Tongue (tissue), 2 donors: Measurements from ENCODE around the gene BCDIN3D. TPM values are rescaled to one million over a fixed set of nuclear protein-coding genes. Genes with fewer than 3 reads are reported as not detected.
"Not testable (repeated sequence)": the region's sequence is repeated elsewhere in the genome, so short reads cannot be mapped to it uniquely, and the experiment has no call there.

Experiments used
- DNase-seq: peaks from one replicate; pipeline ENCODE4 v3.0.0-alpha.2; 2015
- total RNA-seq: library from RNA; depleted of rRNA; stranded (reverse); fragments of >200 nt; gene quantifications from one replicate; pipeline ENCODE4 v1.2.3, GENCODE V29; 2014

The BCDIN3D gene
- total RNA-seq, 1 donor from 2014 or later: 3.6 TPM

DNA sequence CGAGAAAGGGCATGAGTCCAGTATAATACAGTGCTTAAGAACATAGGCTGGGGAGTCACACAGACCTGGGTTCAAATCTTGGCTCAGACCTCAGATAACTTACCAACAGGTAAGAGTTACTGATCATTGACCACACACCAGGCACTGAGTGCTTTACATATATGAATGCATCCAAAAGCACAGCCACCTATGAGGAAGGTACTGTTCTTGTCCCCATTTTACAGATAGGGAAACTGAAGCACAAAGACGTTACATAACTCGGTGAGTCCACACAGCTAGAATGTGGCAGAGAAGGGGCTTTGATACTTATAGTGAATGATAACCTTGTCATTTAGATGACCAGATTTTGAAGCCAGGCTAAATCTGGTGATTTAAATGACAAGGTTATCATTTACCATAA is 33.2 kb upstream of the BCDIN3D start:
- no peak for DNase-seq

GRCh38 chr12:49875115-49875720 is 32.3 kb upstream of the BCDIN3D start:
- DNase-seq: no peak

DNA sequence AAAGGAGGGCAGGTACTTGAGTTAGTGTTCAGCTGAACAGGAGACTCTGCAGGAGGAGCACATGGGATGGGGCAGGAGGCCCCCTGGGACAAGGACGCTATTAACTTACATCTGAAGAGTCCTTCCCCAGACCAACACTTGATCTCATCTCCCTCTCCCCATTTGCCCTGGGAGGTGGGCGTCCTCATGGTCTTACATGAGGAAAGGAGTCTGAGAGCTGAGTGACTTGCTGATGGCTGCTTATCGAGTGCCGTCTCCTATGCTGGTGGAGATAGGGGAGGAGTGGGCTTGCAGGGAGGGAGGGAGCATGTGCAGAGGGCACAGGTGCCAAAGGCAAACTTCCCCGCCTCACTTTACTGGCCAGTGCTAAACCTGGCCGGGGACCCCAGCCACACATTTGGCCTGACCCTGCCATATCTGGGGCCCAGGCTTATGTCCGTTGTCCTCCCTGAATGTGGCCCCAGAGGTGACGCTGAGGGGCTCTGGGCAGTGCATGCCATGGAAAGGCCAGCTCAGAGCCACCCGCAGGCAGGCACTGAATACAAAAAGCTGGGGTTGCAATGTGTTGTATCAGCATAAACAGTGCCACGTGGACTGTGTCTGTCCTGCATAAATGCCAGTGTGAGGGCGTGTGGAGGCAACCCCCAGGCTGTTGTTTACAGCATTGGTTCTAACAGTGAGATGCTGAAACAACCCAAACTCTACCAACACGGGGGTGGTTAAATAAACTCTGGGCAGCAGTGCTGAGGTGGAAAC is 31.4 kb upstream of the BCDIN3D start:
- no peak for DNase-seq

DNA sequence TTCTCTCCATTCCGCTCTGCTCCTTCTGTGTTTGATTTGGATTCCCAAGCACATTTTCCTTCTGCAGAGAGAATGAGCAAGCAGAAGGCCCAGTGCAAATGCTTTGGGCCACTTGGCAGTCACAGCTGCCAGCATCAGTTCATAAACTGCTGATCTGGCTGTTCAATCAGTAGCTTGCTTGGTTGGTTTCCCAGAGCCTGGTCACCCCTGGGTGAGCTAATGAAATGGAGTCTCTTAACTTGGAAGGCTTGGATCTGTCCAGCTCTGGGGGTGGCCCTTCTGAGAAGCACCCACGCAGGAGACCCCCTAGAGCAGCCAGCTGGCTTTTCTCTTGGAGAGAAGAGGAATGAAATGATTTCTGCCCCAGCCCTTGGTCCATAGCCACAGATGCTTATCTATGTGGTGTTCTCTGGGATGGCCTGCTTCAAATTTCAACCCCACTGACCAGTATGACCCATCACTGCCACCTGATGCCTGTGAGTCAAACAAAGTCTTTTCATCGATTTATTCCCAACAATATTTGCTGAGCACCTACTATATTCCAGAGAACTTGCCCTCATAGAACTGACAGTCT is 30.5 kb upstream of the BCDIN3D start:
- no peak for DNase-seq

GRCh38 chr12:49872781-49873181 is 29.9 kb upstream of the BCDIN3D start:
- no peak for DNase-seq

- DNase-seq: no peak
These were observed 29.5 kb upstream of the BCDIN3D start for GRCh38 chr12:49872381-49872780.

- DNase-seq: peak; percentile 67
These were observed 28.9 kb upstream of the BCDIN3D start for GRCh38 chr12:49871811-49872251.

DNA sequence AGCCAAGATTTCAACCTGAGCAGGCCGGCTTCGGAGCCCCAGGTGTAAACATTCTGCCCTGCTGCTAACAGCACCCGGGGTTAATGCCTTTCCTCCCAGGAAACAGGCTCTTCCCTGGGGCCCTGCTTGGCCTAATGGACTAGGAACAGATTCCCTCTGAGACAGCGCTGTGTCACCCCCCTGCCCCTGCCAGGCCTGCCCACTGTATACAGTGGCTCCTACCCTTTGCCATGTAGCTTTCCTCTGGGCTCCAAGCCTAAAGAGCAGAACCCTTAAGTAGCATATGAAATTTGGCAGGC is 28.3 kb upstream of the BCDIN3D start:
- DNase-seq: no peak

- no peak for DNase-seq
These were observed 27.8 kb upstream of the BCDIN3D start for GRCh38 chr12:49870501-49871262.

GRCh38 chr12:49869816-49870500 is 27.1 kb upstream of the BCDIN3D start:
- no peak for DNase-seq

DNA sequence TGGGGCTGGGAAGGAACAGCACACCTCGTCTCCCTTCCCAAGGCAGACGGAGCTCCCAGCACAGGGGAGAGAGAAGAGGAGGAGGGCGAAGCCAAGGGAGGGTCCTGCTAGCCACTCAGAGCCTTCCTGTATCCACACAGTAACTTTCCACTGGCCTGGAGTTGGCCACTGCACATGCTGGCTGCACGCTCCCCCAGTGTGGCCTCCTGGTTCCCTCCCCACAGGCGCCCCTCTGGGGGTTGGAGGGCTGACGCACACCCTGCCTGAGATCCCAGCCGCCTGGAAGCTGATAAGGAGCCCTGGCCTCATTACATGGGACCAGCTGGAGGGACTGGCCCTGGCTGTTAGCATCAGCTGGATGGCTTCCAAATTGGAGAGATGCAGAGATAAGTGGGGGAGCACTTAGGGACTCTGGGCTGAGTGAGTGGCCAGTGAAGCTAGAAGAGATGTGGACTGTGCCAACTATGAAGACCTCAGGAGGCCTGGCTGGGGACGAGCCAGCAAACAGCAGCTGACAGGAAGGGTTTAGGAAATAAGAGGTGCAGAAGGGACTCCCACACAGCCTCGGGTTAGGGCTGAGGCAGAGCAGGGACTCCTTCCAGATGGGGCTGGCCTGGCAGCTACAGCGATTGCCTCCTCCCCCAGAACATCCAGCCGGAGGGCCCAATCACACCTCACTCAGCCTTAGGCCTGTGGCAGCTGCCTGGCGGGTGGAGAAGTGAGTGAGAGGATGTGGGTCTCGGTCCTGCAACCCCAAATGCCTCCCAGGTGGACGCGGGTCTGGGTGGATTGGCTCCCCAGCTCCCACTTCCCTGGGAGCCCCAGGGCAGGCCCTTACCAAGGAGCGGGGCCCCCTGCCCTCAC is 26.3 kb upstream of the BCDIN3D start:
- DNase-seq: peak; percentile 97

- DNase-seq: no peak
These were observed 25.5 kb upstream of the BCDIN3D start for GRCh38 chr12:49868449-49868848.

- DNase-seq: peak; percentile 45
These were observed 24.9 kb upstream of the BCDIN3D start for GRCh38 chr12:49867570-49868341.

DNA sequence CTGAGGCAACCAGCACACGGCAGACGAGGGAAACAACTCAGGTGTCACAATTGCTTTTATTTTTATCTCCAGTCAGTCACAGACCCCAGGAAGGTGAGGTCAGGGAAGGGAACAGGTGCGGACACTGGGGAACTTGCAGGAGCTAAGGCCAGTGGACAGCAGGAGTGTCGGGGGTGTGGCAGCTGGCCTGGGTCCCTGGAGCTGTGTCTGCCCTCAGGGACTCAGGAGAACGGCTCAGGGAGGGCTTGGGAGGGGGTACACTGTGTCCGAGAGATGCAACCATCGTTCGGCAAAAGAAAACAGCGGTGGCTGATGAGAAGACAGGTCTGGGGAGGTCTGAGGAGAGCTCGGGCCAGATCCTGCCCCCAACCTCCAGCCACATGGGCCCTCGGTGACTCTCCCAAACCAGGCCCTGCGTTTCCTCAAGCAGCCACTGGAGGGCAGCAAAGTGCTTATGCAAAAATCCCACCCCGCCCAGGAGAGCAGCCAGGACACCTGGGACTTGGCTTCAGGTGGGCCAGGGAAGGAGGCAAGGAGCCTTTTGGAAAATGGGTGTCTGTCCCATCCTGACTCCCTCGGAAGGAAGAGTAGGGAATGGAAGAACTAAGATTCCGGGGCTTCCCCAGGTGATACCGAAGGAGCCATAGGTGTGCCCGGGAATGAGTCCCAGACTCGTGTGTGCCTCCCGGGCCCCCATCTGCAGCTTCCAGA is 24.1 kb upstream of the BCDIN3D start:
- DNase-seq: peak; percentile 90

DNA sequence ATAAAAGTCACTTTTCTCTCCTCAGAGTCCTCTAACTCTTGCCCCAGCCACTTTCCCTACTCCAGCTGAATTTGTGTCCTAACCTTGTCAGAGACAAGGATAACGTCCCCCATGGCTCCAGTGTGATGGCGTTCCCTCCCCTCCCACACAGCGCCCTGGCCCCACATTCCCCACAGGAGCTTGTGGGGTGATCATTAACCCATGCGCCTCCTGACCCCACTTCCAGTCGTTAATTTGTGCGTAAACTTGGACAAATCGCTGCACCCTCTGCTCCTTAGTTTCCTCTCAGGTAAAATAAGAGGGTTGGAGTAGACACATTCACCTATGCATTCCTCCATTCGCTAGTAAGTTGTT is 22.9 kb upstream of the BCDIN3D start:
- no peak for DNase-seq

DNA sequence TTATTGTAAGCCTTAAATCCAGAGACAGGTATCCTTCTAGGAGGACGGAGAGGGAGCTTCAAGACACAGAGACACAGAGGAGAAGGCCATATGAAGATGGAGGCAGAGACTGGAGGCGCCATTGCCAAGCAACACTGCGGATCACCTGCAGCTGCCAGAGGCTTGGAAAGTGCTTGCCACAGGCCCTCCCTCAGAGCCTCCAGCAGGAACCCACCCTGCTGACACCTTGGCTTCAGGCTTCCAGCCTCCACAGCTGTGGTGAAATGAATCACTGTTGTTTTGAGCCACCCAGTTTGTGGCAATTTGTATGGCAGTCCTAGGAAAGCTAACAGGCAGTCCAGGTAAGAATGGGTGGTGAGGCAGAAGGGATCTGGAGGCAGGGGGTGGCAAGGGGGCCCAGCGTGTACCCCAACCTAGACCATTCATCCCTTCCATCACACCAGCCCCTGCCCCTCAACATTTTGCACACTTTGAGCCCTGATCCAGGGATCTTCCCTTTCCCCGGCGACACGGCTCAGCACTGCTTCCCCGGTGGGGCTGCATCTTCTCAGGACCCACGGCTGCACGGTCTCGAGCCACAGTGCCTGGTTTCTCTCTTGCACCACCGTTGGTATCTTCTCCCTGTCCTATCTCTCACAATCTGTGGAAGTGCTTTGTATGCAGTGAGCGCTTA is 22.3 kb upstream of the BCDIN3D start:
- DNase-seq: no peak

GRCh38 chr12:49864798-49865090 is 21.8 kb upstream of the BCDIN3D start:
- no peak for DNase-seq

DNA sequence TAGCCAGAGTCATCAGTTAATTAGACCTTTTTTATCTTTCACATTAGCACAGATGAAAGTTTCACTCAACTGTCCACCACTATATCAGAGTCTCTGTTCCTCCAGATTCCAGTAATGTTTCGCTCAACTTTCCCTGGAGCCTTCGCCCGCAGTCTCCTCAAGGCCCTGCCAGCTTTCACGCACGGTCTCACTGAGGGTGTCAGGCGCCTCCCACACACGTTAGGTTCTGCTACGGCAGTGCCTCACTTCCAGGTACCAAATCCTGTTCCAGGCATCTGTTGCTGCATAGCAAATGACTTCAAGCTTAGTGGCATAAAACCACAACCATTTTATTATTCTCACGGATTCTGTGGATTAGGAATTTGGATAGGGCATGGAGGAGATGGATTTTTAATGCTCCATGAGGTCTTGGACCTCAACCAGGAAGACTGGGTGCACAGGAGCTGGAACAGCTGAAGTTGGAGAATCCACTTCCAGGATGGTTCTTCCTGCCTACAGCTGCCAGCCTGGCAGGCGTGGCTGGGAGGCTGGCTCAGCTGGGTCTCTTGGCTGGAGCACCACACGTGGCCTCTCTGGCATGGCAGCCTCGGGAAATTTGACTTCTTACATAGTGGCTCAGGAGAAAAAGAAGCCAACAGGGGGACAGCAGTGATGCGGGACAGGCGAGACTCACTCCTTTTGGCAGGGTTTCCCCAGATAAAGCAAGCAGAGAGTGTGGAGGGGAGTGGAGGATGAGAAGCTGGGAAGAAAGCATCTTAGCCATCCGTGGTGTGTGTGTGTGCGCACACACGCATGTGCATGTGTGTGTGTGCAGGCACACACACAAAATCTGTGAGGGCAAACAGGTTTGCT is 21.3 kb upstream of the BCDIN3D start:
- peak; percentile 95 for DNase-seq

DNA sequence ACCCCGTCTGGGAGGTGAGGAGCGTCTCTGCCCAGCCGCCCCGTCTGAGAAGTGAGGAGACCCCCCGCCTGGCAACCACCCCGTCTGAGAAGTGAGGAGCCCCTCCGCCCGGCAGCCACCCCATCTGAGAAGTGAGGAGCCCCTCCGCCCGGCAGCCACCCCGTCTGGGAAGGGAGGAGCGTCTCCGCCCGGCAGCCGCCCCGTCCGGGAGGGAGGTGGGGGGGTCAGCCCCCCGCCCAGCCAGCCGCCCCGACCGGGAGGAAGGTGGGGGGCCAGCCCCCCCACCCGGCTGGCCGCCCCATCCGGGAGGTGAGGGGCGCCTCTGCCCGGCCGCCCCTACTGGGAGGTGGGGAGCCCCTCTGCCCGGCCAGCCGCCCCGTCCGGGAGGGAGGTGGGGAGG is 18.0 kb upstream of the BCDIN3D start:
- not testable (repeated sequence) for DNase-seq
